Medulla oblongata (tissue), 1 donor: Measurements from ENCODE around the gene CAPZB.
A peak's percentile ranks its signal among the peaks of the same experiment; 100 is the strongest.

ENCODE experiments used
- DNase-seq: peaks from one replicate; pipeline ENCODE4 v3.0.0-alpha.2; 2015; ENCODE audit errors: extremely low spot score

Gene CAPZB

DNA sequence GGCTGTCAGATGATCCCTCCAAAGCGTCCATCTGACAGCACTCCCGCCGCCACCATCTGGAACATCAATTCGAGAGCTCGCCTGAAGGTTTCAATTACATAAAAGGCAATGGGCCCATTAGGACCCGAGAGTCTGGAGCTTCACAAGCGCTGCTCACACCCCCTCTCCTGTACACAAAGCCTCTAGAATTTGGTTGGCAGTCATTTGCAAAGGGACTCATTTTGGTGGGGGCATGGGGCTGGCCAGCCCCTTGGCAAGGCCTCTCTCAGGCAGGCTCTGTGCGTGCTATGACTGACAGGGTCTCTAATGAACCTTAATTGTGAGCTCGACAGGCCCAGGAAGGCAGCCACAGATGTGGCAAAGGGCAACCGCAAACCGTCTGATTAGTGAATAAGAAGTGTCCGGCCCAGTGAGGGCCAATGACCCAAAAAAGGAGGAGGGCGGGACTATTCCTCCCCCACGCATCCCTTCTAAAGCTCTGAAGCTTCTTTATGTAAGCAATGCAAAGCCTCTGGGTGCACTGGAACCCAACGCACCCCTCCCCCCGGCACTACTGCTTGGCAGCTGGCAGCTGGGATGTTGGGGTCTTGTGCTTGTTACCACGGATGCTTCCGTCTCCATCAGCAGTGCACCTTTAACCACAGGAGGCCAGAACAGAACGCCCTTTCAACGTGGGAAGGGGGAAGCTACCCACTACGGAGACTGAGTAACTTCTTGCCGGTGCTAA lies 79.4 kb downstream of the CAPZB start:
- peak; percentile 61 for DNase-seq

DNA sequence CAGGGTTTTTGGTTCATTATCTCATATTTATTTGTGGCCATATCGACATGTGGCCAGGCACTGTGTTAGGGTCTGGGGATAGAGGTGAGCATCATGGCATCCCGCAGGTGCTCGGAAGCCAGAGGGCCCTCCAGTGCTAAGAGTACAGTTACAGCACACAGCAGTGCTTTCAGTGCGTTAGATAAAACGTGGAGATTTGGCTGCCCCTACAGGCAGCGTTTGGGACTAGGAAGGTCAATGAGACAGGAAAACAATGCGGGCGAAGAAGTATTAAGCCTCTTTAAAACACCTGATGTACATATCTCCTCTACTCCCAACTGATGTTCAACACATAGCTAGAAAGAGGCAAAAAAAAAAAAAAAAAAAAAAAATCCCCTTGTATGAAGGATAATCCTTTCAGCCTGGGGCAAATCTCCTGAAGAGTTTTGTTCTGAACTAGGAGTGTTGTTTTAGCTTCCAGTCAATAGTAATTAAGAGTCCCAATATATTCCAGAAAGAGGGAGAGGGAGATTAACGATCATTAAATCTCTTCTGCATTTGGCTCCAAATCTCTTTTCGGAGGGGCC lies 80.1 kb downstream of the CAPZB start:
- DNase-seq = peak; percentile 52

DNA sequence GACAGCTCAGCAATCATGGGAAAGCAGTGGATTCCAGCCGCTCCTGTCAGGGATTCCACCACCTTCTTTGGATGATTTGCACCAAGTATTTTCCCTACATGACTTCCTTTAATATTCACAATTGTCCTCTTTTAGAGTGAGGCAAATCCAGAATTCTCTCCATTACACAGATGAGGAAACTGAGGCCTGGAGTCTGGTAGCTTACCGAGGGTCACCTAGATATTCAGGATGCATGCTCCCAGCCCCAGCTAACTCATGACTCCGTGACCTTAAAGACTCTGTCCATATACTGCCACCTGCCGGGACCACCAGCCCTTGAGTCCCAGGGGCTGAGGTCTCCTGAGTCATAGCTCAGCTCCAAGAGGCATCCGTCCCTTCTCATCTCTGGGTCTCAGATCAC lies 80.6 kb downstream of the CAPZB start:
- no peak for DNase-seq

DNA sequence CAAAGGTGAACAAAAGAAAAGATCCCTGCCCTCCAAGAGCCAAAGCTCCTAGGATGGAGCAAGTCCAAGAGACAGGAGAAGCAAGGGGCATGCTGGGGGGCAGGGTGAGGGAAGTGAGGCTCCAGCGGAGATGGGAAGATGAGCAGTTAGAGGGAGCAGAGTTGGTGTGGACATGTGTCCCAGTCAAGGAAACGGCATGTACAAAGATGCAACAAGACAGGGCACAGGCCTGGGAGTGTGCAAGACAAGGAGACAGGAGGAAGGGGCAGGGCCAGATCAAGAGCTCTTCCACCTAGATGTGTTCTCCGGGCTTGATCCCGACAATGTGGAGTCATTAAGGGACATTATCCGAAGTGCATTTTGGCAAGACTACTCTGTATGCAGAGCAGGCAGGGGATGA lies 82.1 kb downstream of the CAPZB start:
- DNase-seq = no peak

DNA sequence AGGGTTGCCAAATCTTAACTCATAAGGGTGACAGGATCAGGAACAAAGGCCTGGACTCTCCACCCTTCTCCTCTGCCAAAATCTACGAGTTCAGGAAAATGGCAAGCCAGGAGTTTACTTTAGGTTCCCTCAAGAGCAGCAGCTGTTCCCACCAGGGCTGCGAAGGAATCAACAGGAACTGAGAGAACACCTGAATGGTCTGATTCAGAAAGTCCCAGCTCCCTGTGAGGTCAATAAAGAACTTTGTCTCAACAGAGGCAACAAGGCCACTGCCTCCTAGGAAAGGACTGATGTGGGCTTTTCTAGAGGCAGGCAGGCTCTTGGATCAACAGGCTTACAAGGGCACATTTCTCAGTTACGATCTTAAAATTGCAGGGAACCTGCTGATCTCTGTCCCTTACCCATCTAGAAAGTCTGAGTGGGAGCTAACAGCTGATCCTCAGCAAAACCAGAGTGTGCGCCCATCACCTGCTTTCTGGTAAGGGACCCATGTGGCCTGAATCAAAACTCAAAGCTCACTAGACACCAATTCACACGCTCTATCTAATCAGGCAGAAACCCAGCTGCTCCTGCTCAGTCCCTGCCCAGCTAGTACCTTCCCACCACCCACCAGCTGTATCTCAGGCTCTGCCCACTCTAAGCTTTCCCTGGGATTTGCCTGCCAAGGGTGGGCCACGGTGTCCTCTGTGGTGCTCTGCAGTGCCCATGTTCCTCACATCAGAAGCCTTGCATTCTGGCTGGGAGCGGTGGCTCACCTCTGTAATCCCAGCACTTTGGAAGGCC lies 83.1 kb downstream of the CAPZB start:
- no peak for DNase-seq

DNA sequence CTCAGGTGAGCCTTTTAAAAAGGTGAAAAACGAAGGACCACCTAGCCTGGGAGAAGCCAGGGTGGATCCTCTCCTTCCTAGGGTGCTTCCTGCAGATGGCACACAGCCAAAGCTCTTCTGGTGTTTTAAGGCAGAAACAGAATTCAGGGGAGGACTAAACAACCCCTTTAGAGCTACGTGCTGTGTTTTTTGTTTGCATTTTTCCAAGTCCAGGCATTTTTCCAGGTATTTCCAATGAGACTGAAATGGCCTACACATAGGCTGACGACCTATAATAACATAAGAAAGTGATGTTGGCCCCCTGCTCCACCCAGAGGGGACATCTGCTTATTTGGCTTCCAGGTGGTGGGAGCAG lies 83.8 kb downstream of the CAPZB start:
- no peak for DNase-seq

DNA sequence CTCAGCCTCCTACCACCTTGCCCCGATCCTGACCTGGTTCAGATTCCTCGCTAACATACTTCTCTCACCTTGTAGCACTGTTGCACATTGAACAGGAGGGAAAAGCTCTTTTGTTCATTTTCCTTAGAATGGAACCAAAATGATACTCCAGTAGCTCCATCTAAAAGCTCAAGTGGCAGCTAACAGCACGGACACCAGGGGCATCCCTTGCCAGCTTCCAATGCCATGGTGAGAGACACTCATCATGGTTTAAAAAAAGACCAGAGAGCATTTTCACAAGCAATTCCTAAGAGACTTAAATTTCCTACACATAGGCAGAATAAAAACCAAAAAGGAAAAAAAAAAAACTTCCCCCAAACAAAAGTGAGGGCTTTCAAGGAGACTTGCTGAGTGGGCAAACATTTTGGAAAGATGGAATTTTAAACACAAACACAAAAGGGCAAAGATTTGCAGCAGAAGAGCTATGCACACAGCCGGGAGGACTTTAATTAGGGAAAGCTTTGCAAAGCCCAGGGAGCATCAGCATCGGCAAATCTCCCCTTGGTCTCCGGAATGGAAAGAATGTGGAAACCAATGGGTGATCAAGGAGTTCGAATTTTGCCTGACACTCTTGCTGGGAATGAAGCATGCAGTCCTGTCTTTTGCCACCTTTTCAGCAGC lies 84.3 kb downstream of the CAPZB start:
- DNase-seq = no peak

DNA sequence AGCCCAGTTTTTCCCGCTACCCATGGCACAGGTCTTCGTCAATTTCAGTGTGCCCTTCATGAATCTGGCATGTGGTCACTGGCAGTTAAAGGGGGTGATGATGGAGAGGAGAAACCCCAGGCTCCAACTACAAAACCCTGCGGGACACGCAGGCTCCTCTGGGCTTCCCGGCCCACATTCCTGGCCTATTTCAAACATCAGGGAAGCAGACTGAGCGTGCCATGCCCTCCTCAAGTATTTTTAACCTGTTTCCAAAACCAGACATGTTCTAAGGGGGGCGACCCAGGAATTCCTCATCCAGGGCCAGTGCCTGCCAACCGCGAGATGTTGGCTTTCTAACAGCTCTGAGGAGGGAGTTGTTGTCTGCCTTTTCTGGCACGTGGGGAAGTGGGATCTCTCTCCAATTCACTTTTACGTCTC lies 85.1 kb downstream of the CAPZB start:
- DNase-seq = no peak

DNA sequence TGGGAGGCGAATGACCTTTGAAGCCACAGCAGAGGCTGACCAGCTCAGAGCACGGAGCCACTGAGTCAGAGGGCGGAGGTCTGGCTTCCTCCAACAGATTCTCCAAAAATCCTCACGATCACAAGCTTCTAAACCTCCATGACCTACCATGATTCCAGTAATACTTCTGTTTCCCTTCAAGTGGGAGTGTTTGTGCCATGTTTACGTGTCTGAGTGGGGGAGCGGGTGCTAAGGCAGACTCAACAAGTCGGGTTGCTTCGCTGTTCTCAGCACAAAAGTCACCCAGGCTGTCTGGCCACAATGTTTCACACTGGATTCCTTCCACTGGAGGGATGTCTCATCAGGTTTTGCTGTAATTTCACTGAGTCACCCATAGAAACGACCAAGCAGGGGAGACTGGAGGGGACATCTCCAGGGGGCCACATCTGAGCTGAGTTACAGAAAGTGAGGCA lies 87.0 kb downstream of the CAPZB start:
- no peak for DNase-seq

DNA sequence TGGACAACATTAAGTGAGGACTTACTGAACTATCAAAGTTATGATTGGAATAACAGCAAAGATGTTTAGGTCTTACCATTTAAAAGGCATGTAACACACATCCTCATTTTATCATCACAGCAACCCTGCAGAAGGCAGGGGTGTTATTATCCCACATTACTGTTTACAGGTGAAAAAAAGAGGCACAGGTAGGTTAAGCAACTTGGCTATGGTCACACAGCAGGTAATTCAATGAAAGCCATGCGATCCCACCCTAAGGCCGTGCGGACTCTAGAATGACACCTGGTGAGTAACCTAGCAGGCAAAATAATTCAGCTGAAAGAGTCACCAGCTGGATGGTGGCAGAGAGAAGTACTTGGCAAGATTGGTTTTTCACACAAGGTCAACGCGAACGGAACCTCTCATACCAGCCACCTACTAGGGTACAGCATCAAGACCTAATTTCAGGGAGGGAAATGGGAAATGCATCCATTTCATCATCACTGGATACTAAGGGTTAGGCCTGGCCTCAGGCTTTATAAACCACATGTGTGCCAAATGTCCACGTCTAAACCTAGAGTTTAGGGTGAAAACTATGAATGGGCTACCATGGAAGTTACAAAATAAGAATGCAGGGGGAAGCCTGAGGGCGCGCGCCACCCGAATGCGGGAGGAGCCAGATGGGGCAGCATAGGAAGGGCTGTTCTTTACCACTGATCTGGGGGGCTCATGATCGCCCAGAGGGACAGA lies 88.0 kb downstream of the CAPZB start:
- no peak for DNase-seq

DNA sequence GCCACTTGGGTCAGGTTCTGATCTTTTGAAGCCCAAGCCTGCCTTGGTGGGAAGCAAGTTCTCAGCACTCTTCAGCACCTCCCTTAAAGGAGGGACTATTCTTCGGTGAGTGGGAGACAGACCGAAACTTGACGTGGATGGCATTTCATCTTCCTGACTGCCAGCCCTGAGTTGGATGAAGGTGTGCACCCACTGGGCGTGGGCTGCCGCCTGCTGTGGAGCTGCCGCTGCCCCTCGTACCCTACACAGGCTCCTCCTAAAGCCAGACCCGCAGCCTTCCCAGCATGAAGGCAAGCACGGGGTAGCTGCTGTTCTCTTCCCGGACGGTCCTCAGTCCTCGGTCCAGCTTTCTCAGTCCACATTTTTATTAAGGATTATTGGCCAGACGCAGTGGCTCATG lies 89.1 kb downstream of the CAPZB start:
- DNase-seq = no peak

DNA sequence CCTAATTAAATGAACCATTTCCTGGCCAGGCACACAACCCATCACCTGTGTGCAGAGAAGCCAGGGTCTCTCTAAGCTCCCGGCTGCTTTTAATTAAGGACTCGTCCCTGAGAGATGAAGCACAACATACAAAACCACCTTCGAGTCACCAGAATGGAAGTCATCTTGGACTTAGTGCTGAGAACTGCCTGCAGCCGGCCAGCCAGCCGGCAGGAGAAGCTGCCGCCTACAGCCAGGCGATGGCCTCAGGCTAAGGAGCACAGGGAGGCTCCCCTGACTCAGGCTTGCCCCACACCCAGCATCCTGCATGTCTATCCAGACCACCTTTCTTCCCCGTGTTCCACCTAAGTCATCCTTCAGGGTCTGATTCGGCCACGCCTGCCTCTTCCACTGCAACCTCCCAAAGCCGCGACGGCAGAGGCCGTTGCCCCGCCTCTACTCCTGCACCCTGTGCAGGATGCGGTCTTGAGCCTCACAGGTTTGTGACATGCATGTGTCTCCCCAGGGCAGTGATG lies 89.6 kb downstream of the CAPZB start:
- DNase-seq = no peak

DNA sequence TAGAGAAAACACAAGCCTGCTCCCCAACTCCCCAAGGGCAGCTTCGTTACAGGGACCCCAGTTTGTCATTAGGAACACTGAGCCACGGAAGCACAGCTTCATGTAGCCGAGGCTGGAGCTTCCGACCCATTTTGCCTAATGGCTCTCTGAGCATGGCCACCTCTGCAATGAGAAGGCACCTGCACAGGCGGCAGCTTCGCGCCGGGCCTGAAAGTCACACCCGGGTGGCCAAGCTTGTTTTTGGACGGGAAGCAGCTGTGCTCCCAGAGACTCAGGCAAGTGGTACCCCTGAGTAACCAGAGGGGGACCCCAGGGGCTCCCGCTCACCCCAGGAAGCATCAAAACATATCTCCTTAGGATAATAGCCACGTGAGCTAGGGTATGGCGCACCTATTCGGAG lies 92.3 kb downstream of the CAPZB start:
- DNase-seq = no peak

DNA sequence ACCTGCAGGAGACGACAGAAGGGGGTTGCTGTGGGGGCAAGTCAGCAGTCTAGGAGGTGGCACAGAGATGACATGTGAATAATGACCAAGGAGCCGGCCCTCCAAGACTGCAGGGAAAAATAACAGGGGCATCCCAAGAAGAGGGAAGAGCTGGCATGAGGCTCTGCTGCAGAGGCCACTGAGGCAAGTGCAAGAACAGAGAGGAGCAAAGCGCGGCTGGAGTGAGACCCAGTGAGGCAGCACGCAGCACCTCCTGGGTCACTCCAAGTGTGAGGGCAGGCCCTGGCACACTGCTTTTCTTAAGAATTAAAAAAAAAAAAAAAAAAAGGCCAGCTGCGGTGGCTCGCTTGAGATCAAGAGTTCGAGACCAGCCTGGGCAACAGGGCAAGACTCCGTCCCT lies 93.1 kb downstream of the CAPZB start:
- no peak for DNase-seq

DNA sequence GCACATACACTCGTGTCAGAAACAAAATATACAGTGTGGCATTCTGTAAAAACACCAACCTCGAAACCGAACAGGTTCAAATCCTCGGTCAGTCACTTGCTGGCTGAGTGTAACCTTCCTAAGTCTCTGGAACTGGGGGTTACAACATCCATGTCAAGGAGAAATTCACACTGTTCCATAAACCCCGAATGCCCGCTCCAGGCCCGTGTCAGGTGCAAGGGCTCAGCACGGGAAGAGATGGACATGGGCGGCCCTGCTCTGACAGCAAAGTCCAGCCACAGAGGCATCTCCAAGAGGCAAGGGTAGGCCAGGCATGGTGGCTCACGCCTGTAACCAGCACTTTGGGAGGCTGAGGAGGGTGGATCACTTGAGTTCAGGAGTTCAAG lies 93.8 kb downstream of the CAPZB start:
- no peak for DNase-seq

DNA sequence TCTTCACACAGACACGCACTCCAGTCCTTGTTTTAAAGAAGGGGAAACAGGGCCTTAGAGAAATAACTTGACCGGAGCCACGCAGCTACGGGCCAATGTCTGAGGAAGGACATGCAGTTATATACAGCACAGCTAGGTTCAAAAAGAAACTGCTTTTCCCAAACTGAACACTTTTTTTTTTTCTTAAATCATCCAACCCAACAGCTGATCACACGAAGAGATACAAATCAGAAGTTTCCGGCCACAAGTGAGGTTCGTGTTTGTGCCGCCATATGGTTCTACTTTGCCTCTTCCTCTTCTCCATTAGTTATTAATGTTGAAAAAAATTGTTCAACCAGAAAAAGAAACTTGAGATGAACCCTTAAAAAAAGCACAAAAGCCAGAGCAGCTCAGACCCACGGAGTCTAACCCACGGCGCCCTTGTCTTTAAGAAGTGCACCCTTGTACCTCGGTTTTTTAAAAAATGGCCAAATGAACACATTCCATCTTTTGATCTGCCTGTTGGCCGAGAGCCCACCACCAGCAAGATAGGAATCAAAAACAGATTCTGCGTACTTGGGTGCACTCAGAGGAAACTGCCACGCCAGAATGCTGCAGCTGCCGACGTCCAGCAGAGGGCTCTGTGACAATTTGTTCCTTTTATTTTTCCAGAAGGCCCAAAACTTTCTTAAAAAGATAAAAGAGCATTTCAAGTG lies 94.3 kb downstream of the CAPZB start:
- peak; percentile 80 for DNase-seq

DNA sequence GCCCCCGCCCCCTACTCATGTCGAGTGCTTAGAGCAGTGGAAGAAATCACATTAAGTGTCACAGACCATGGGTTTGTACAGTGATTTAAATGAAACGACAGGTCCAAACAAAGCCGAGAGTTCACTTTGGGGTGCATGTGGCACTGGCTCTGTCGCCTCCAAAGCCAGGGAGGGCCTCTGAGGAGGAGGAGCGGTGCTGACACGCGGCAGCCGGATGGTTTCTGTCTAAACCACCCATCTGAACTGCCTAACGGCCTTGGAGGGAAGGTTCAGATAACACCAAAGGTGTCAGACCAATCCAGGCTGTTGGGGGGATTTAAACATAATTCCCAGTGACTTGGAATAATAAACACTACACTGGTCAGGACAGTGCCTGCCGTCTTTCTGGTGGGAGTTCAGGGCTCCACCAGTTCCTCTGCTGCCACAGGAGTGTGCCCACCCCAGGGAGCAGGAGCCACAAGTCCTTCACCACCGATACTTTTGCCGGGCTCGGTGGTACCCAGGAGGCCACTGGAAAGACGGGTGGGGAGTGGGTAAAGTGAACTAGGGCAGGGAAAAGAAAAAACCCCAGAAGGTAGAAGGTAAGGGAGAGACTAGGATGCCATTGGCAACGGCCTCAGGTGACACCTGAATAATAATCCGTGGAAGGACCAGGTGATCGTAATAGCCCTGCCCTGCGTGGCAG lies 95.0 kb downstream of the CAPZB start:
- no peak for DNase-seq

DNA sequence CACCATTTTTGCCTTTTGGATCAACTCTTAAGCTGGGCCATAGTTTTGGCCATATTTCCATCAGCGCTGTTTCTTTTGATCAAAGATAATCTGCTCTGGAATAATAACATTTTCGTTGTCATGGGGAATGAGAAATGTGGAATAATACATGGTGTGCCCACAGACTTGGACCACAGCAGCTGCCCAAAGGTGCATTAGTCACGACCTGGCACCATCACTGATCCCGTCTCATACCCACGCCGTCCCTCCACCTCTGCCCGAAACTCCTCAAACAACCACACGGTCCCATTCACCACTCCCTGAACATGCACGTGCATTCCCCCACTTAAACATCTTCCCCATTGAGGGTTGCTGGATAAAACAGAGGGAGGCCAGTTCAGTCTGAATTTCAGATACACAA lies 96.4 kb downstream of the CAPZB start:
- no peak for DNase-seq

DNA sequence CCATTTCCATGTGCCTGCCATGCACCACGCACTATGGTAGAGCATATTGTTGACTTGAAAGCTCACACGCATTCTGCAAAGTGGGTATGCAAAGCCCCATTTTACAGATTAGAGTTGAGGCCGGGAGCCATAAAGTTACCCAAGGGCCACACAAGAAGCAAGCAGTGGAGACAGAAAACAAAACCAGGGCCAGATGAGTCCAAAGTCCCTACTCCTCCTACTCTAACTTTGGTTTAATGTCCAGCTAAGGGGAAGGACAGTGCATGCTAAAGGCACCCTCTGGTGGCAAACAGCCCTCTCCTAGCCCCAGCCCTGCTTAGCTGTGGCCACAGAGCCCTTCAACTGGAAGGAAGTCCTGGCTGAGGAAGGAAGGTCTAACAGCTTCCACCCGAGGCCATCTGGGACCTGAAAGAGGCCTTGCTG lies 98.3 kb downstream of the CAPZB start:
- DNase-seq = no peak

DNA sequence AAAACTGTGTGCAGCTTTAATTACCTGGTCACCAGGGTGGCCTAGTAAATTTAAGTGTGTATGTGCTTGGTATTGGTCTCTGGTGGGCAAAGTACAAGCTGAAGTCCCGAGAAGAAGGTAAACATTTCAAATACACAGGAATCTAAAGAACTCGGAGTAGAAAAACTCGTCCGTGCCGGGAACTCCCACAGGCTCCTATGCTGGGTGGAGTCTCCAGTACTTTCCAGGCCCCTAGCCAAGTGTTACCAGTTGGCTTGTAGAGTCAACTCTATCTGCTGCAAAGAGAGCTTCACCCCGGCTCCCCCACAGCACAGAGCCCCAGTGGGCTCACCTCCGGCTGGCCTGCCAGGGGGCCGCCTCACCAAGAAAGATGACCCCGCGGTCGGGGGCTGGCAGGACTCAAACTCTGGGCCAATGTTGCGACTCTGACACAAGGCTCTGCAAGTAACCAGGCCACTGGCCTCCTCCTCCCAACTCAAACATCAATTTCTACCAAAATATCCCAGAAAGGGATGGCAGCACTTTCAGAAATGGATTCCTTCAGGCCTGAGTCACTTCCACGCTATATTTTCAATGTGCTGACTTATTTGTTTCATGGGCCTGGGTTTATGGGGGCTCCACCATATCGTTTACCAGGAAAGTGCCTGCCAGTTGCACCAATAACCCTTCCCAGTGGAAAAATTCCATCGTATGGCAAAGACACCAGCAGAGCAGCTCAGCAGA lies 99.3 kb downstream of the CAPZB start:
- DNase-seq = no peak
